LNCaP clone FGC (cell line): ENCODE data around the gene DNAH14.

Experiments used
- DNase-seq: peaks from one replicate; pipeline ENCODE4 v3.0.0-alpha.2; 2011; ENCODE audit warnings: low read depth
- H3K4me3 ChIP-seq: 2 replicates; pipeline ENCODE4 v1.5.1; 2011; ENCODE audit warnings: mild to moderate bottlenecking, low read depth, low read length, control low read depth
- CTCF ChIP-seq: IDR thresholded peaks from 2 replicates; pipeline ENCODE4 v1.5.1; 2012; ENCODE audit warnings: mild to moderate bottlenecking; ENCODE audit not compliant: control insufficient read depth, insufficient read depth; ENCODE audit errors: extremely low read depth

The DNAH14 gene

DNA sequence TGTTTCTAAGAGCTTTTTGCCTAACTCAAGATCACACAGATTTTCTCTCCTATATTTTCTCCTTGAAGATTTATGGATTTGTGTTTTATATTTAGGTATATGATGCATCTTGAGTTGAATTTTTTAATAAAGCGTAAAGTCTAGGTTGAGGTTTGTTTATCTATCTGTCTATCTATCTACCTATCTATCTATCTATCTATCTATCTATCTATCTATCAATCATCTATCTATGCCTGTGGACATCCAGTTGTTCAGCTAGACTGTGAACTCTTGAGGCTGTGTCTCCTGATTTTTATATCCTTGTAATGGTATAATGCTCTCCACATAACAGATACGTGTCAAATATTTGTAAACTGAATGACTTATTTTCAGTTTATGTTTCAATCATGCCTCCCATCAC lies 120.1 kb downstream of the DNAH14 start:
- no peak for DNase-seq
- H3K4me3 ChIP-seq, result no peak overlapping the region
- no peak for TF ChIP-seq CTCF

- H3K4me3 ChIP-seq, result no peak overlapping the region
- no peak for DNase-seq
- TF ChIP-seq CTCF, result no peak
Observed at GRCh38 chr1:225063722-225064121, 134.2 kb downstream of the DNAH14 start.

DNA sequence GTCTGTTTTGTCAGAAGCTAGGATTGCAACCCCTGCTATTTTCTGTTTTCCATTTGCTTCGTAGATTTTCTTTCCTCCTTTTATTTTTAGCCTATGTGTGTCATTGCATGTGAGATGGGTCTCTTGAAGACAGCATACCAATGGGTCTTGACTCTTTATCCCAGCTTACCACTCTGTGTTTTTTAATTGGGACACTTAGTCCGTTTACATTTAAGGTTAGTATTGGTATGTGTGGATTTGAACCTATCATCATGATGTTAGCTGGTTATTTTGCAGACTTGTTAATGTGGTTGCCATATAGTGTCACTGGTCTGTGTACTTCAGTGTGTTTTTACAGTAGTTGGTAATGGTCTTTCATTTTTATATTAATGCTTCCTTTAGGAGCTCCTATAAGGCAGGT lies 141.5 kb downstream of the DNAH14 start:
- no peak for TF ChIP-seq CTCF
- no peak for DNase-seq
- no peak overlapping the region for H3K4me3 ChIP-seq

GRCh38 chr1:225097175-225097574 lies 167.7 kb downstream of the DNAH14 start:
- no peak overlapping the region for H3K4me3 ChIP-seq
- TF ChIP-seq CTCF, result no peak
- no peak for DNase-seq

DNA sequence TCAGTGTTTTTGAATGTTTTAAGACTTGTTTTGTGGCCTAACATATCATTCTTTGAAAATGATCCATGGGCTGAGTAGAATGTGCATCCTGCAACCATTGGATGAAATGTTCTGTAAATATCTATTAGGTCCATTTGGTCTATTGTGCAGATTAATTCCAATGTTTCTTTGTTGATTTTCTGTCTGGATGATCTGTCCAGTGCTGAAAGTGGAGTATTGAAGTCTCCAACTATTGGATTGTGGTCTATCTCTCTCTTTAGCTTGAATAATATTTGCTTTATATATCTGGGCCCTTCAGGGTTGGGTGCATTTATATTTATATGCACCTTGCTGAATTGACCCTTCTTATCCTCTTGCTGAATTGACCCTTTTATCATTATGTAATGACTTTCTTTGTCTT lies 181.5 kb downstream of the DNAH14 start:
- no peak for DNase-seq
- TF ChIP-seq CTCF, result no peak
- no peak overlapping the region for H3K4me3 ChIP-seq

GRCh38 chr1:225113265-225113664 lies 183.8 kb downstream of the DNAH14 start:
- no peak for DNase-seq
- TF ChIP-seq CTCF, result no peak
- no peak overlapping the region for H3K4me3 ChIP-seq

- no peak for TF ChIP-seq CTCF
- no peak for DNase-seq
- no peak overlapping the region for H3K4me3 ChIP-seq
Observed at GRCh38 chr1:225114354-225114990, 185.0 kb downstream of the DNAH14 start.
